IPS-NIHi7 (cell line): ENCODE results near the gene NYAP1.

Experiments
- DNase-seq: peaks from one replicate; pipeline ENCODE4 v3.0.0; 2012; ENCODE audit warnings: mixed read lengths; ENCODE audit errors: extremely low spot score

The NYAP1 gene

GRCh38 chr7:100544386-100544785, 60.7 kb downstream of the NYAP1 start:
- no peak for DNase-seq
